CD4-positive, alpha-beta T cell (primary cell): ENCODE data around the gene EPS8L2. TPM values are rescaled to one million over a fixed set of nuclear protein-coding genes. Genes with fewer than 3 reads are reported as not detected.

ENCODE experiments used
- ATAC-seq: fragments of 200-7000 bp; cut with Tn5 transposase; one replicate; pipeline ENCODE4 v1.10.0; 2022; ENCODE audit warnings: mild to moderate bottlenecking; ENCODE audit not compliant: poor library complexity
- CTCF ChIA-PET: fragments of 350-600 bp; sonication (Branson Sonifier 250); formaldehyde crosslinking; loops from one replicate; lab custom pipeline; 2021; ENCODE audit warnings: antibody characterized with exemption, inconsistent platforms; lab: Charles Lee
- POLR2A ChIA-PET: fragments of 350-600 bp; sonication (Branson Sonifier 250); formaldehyde crosslinking; loops from one replicate; lab custom pipeline; 2021; ENCODE audit warnings: antibody characterized with exemption, inconsistent platforms; lab: Charles Lee
- DNase-seq, 14 experiments: peaks; one replicate each; pipeline ENCODE4 v3.0.0-alpha.2; 2013 to 2020; ENCODE audit warnings: mixed read lengths in 2 of 14
- H3K27ac ChIP-seq, 2 donors: one replicate each; pipeline versions ENCODE4 v1.5.1 to v1.7.0; 2013; ENCODE audit warnings: low read length in 2 of 2, low read depth in 1 of 2, mild to moderate bottlenecking in 1 of 2
- H3K27me3 ChIP-seq, 2 experiments: 1 replicate in 1 of 2; 2 replicates in 1 of 2; pipeline versions ENCODE4 v1.6.1 to v1.7.0; 2013; ENCODE audit warnings: low read length in 2 of 2, control low read depth in 1 of 2, mild to moderate bottlenecking in 1 of 2, moderate library complexity in 1 of 2; ENCODE audit not compliant: insufficient read depth in 2 of 2, control insufficient read depth in 1 of 2
- H3K36me3 ChIP-seq: one replicate; pipeline ENCODE4 v1.6.1; 2013; ENCODE audit warnings: low read length, control low read depth; ENCODE audit not compliant: insufficient read depth
- H3K4me1 ChIP-seq: one replicate; pipeline ENCODE4 v1.6.1; 2013; ENCODE audit warnings: low read length, control low read depth; ENCODE audit not compliant: insufficient read depth
- H3K4me3 ChIP-seq: one replicate; pipeline ENCODE4 v1.5.1; 2013; ENCODE audit warnings: mild to moderate bottlenecking, low read length, moderate library complexity
- H3K9me3 ChIP-seq, 2 experiments: 1 replicate in 1 of 2; 2 replicates in 1 of 2; pipeline versions ENCODE4 v1.6.1 to v1.7.0; 2013; ENCODE audit warnings: low read length in 2 of 2, mild to moderate bottlenecking in 2 of 2, control low read depth in 1 of 2, moderate library complexity in 1 of 2; ENCODE audit not compliant: control insufficient read depth in 1 of 2, insufficient read depth in 1 of 2
- H3K27ac Mint-ChIP-seq: one replicate; pipeline ENCODE4 v1.8.0; 2020; ENCODE audit warnings: mixed read lengths
- H3K27me3 Mint-ChIP-seq: one replicate; pipeline ENCODE4 v1.8.0; 2021; ENCODE audit warnings: mixed read lengths
- H3K36me3 Mint-ChIP-seq: one replicate; pipeline ENCODE4 v1.8.0; 2021; ENCODE audit warnings: low read depth, mixed read lengths
- H3K4me1 Mint-ChIP-seq: one replicate; pipeline ENCODE4 v1.8.0; 2021; ENCODE audit warnings: low read depth, mixed read lengths
- H3K4me3 Mint-ChIP-seq: one replicate; pipeline ENCODE4 v1.8.0; 2020; ENCODE audit warnings: mild to moderate bottlenecking, mixed read lengths
- H3K9me3 Mint-ChIP-seq: one replicate; pipeline ENCODE4 v1.8.0; 2020; ENCODE audit warnings: mixed read lengths
- CTCF ChIP-seq: fragments of 200-600 bp; IDR thresholded peaks from one replicate; pipeline ENCODE4 v1.8.0; 2022; ENCODE audit warnings: antibody characterized with exemption, mild to moderate bottlenecking
- intact Hi-C, 2 experiments: fragments of 100-400 bp; cut with DNase I in 1 of 2; cut with micrococcal nuclease in 1 of 2; formaldehyde crosslinking; loops; one replicate each; pipeline versions ENCODE4 v1.15.1 to v1.9.0; 2023 to 2025; cut with DNase I, micrococcal nuclease
- total RNA-seq, 174 experiments: library from RNA in 2 of 174; stranded (reverse) in 2 of 174; gene quantifications; one replicate each; pipeline ENCODE4 v1.2.3 and lab custom pipeline; 2021 to 2026

EPS8L2 gene
- total RNA-seq, 2 experiments from 2014 or later = 3.5 to 4.0 TPM

- ATAC-seq = no peak
- H3K27me3 ChIP-seq = no peaks in the 10 kb centered on the region
- H3K9me3 ChIP-seq = no peaks in the 10 kb centered on the region
- Mint-ChIP-seq H3K27me3 (no peaks in the 10 kb centered on the region), H3K4me3 (no peak overlapping the region), H3K27ac (no peak overlapping the region), H3K4me1 (peaks cover 11% of the 10 kb centered on the region), H3K36me3 (peaks cover 3% of the 10 kb centered on the region), H3K9me3 (no peaks in the 10 kb centered on the region)
- peak in 1 of 14 experiments; percentile 24 for DNase-seq
- no peak for TF ChIP-seq CTCF
- H3K4me1 ChIP-seq = peaks cover 27% of the 10 kb centered on the region
- CTCF ChIA-PET = no interaction called here
- no peak overlapping the region for H3K27ac ChIP-seq
- intact Hi-C loops = no loop called here
- peaks cover 32% of the 10 kb centered on the region for H3K36me3 ChIP-seq
- H3K4me3 ChIP-seq = no peak overlapping the region
- POLR2A ChIA-PET = no interaction called here
Observed at GRCh38 chr11:772429-773390, 66.7 kb downstream of the EPS8L2 start.

GRCh38 chr11:773425-773824, 67.4 kb downstream of the EPS8L2 start:
- H3K36me3 Mint-ChIP-seq = peaks cover 3% of the 10 kb centered on the region
- peaks cover 11% of the 10 kb centered on the region for H3K4me1 Mint-ChIP-seq
- Histone ChIP-seq H3K9me3 (no peaks in the 10 kb centered on the region), H3K36me3 (peaks cover 32% of the 10 kb centered on the region), H3K4me1 (peaks cover 34% of the 10 kb centered on the region), H3K27ac (no peak overlapping the region), H3K4me3 (no peak overlapping the region), H3K27me3 (no peaks in the 10 kb centered on the region)
- ChIA-PET POLR2A (no interaction called here), CTCF (no interaction called here)
- ATAC-seq (no peak), DNase-seq (no peak)
- TF ChIP-seq CTCF = no peak
- intact Hi-C loops = no loop called here
- no peak overlapping the region for H3K27ac Mint-ChIP-seq
- no peaks in the 10 kb centered on the region for H3K9me3 Mint-ChIP-seq
- H3K4me3 Mint-ChIP-seq = no peak overlapping the region
- H3K27me3 Mint-ChIP-seq = no peaks in the 10 kb centered on the region

- H3K9me3 Mint-ChIP-seq = no peaks in the 10 kb centered on the region
Observed at GRCh38 chr11:773830-774229, 67.8 kb downstream of the EPS8L2 start.

More at GRCh38 chr11:773830-774229, 67.8 kb downstream of the EPS8L2 start:
- Histone ChIP-seq H3K9me3 (no peaks in the 10 kb centered on the region), H3K4me1 (peaks cover 38% of the 10 kb centered on the region), H3K27ac (no peak overlapping the region), H3K36me3 (peaks cover 32% of the 10 kb centered on the region), H3K27me3 (no peaks in the 10 kb centered on the region), H3K4me3 (no peak overlapping the region)
- H3K4me1 Mint-ChIP-seq = peaks cover 11% of the 10 kb centered on the region
- no peak overlapping the region for H3K27ac Mint-ChIP-seq
- no peak overlapping the region for H3K4me3 Mint-ChIP-seq
- ATAC-seq (no peak), DNase-seq (no peak)
- no peaks in the 10 kb centered on the region for H3K27me3 Mint-ChIP-seq
- intact Hi-C loops = no loop called here
- no peak for TF ChIP-seq CTCF
- POLR2A ChIA-PET = interaction anchor here (1.4 kb wide), 1 partner anchor 36 kb away, joined by 4 read pairs; no protein-coding TSS in a partner anchor
- CTCF ChIA-PET = no interaction called here
- H3K36me3 Mint-ChIP-seq = peaks cover 3% of the 10 kb centered on the region
